Lung (tissue), 12 donors: ENCODE measurements around the gene UBE2O. TPM values are rescaled to one million over a fixed set of nuclear protein-coding genes. Genes with fewer than 3 reads are reported as not detected.

Experiments
- ATAC-seq: fragments of 200-7000 bp; cut with Tn5 transposase; one replicate; pipeline ENCODE4 v1.9.1; 2020; ENCODE audit warnings: moderate number of reproducible peaks; ENCODE audit not compliant: insufficient read depth, low FRiP score
- DNase-seq, 3 donors: peaks; one replicate each; pipeline ENCODE4 v3.0.0-alpha.2; 2013 to 2017
- H3K27ac ChIP-seq, 2 donors: one replicate each; pipeline ENCODE4 v1.5.1; 2013; ENCODE audit warnings: mild to moderate bottlenecking in 2 of 2, moderate library complexity in 2 of 2, control low read depth in 1 of 2, inconsistent platforms in 1 of 2, low read depth in 1 of 2, low read length in 1 of 2
- H3K27me3 ChIP-seq, 3 donors: one replicate each; pipeline ENCODE4 v1.5.1; 2013; ENCODE audit warnings: low read length in 2 of 3; ENCODE audit not compliant: control insufficient read depth in 3 of 3, insufficient read depth in 3 of 3
- H3K36me3 ChIP-seq, 4 donors: one replicate each; pipeline ENCODE4 v1.5.1; 2013; ENCODE audit warnings: low read length in 4 of 4, mild to moderate bottlenecking in 1 of 4, moderate library complexity in 1 of 4; ENCODE audit not compliant: control insufficient read depth in 4 of 4, insufficient read depth in 4 of 4
- H3K4me1 ChIP-seq, 5 donors: one replicate each; pipeline ENCODE4 v1.5.1; 2013; ENCODE audit warnings: low read length in 5 of 5, mild to moderate bottlenecking in 2 of 5, moderate library complexity in 1 of 5; ENCODE audit not compliant: control insufficient read depth in 5 of 5, insufficient read depth in 5 of 5
- H3K4me3 ChIP-seq: one replicate; pipeline ENCODE4 v1.5.1; 2013; ENCODE audit warnings: mild to moderate bottlenecking, control low read depth, moderate library complexity
- H3K9ac ChIP-seq, 2 donors: one replicate each; pipeline ENCODE4 v1.5.1; 2013; ENCODE audit warnings: low read length in 2 of 2, control low read depth in 1 of 2; ENCODE audit not compliant: insufficient read depth in 1 of 2
- H3K9me3 ChIP-seq, 4 donors: one replicate each; pipeline ENCODE4 v1.5.1; 2013; ENCODE audit warnings: low read length in 3 of 4, mild to moderate bottlenecking in 1 of 4, moderate library complexity in 1 of 4; ENCODE audit not compliant: control insufficient read depth in 4 of 4, insufficient read depth in 3 of 4
- WGBS, 2 donors: extraction: QIAGEN DNeasy Blood & Tissue Kit; methylation state at CpG; one replicate each; pipeline ENCODE4 v1.1.7; 2013; 5-methylcytosine and 5-hydroxymethylcytosine counted together
- polyA plus RNA-seq, 2 donors: library from polyadenylated mRNA; stranded (reverse); fragments of 200-250 nt; gene quantifications; one replicate each; pipeline ENCODE4 v1.2.1, GENCODE V29; 2013
- total RNA-seq, 2 donors: library from RNA; depleted of rRNA in 1 of 2; stranded (reverse); fragments of >200 nt in 1 of 2; gene quantifications; one replicate each; pipeline ENCODE4 v1.2.1, GENCODE V29; 2014 to 2021
- TF ChIP-seq, protein P1 (sequence below): IDR thresholded peaks from 2 replicates; pipeline ENCODE4 v1.5.1; 2012; ENCODE audit warnings: mild to moderate bottlenecking; ENCODE audit errors: control extremely low read depth, extremely low read depth
- donor health status: control.
- donor health status: control.
- donor health status: Bipolar disorder and iron deficiency.
- donor health status: healthy.
- donor health status: DM: yes; HTN: yes; CAD: no.

The UBE2O gene
- total and polyA plus RNA-seq, 4 donors: 10.8 to 24.6 (median 17.7) TPM

DNA sequence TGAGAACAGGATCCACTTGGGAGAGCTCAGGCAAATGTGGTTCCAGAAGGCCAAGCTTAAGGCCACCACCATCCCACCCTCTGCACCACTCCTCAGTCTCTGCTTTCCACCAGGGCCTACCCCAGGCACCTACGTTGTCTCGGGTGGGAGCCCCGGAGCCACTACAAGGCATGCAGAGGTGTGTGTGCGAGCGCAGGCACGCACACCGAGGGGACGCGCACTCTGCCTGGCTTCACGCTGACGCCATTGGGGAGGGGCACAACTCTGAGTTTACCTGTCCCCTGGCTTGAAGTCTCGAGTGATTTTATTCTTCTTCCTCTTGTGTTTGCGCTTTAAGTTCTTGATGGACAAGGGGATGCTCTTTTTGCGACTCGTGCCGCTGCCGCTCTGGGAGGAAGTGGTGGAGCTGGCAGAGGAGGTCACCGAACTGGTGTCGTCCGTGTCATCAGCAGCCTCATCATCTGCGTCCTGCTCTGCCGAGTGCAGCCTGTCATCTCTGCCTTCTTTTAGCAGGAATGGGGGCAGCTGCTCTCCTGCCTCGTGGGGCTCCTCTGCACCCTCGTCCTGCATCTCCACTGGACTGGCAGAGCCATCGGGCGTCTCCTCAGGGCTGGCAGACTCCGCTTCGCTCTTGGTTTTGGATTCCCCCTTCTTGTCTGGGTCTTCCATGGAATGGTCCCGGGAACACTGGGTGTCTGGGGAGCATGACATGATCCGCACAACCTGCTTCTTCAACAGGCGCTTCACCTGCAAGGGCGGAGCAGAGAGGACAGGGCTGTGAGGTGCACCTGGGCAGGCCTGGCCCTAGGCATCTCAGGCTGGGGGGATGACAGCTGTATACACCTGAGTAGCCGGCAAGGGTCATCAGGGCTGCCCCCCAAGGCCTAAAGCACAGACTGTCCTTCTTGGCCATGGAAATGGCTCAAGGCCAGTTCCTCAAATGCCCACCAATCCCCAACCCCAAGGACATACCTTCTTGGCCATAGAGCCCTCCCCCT is 53.5 kb downstream of the UBE2O start:
- ATAC-seq: no peak
- no peak overlapping the region for H3K9ac ChIP-seq
- TF ChIP-seq, protein P1, sequence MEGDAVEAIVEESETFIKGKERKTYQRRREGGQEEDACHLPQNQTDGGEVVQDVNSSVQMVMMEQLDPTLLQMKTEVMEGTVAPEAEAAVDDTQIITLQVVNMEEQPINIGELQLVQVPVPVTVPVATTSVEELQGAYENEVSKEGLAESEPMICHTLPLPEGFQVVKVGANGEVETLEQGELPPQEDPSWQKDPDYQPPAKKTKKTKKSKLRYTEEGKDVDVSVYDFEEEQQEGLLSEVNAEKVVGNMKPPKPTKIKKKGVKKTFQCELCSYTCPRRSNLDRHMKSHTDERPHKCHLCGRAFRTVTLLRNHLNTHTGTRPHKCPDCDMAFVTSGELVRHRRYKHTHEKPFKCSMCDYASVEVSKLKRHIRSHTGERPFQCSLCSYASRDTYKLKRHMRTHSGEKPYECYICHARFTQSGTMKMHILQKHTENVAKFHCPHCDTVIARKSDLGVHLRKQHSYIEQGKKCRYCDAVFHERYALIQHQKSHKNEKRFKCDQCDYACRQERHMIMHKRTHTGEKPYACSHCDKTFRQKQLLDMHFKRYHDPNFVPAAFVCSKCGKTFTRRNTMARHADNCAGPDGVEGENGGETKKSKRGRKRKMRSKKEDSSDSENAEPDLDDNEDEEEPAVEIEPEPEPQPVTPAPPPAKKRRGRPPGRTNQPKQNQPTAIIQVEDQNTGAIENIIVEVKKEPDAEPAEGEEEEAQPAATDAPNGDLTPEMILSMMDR: no peak
- WGBS, 2 donors: 92 to 95% methylated on average over 33 of the region's 33 CpGs
- H3K27ac ChIP-seq: no peak overlapping the region
- peaks cover 14 to 70% (median 45%) of the 10 kb centered on the region in 4 donors for H3K36me3 ChIP-seq
- H3K4me3 ChIP-seq: no peak overlapping the region
- H3K27me3 ChIP-seq: no peaks in the 10 kb centered on the region
- H3K4me1 ChIP-seq: peaks cover 0 to under 1% (median 0%) of the 10 kb centered on the region in 5 donors
- no peak for DNase-seq
- H3K9me3 ChIP-seq: no peaks in the 10 kb centered on the region

DNA sequence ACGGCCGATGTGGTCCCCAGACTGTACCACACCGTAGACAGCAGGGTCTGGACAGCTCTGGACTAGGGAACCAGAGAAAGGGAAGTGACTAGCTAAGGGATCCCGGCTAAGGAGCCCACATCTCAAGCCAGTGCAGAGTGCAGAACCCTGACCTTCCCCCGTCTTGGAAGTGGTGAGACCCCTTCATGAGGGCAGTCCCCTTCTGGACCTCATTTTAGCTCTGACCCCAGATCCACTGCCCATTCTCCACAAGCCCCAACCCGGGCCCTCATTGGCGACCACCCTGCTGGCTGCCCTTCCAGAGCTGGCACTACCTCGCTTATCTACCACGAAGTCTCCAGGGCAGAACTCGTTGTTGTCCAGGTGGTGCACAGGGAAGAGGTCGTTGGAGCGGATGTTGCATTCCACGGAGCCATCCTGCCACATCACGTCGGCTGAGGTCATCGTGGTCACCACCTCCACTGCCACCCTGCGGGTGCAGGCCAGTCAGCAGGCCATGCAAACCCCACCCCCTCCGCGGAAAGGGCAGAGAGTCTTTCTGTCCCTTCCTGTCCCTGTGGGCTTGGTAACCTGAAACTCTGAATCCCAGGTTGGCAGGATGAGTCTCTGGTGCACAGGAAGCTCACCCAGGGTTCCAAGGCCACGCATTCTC is 54.3 kb downstream of the UBE2O start:
- H3K4me3 ChIP-seq: no peak overlapping the region
- no peaks in the 10 kb centered on the region for H3K27me3 ChIP-seq
- WGBS, 2 donors: 83 to 86% methylated on average over 20 of the region's 20 CpGs
- no peaks in the 10 kb centered on the region for H3K9me3 ChIP-seq
- DNase-seq (no peak), ATAC-seq (no peak)
- H3K9ac ChIP-seq: no peak overlapping the region
- H3K36me3 ChIP-seq: peaks cover 19 to 70% (median 41%) of the 10 kb centered on the region in 4 donors
- H3K27ac ChIP-seq: no peak overlapping the region
- H3K4me1 ChIP-seq: no peaks in the 10 kb centered on the region
- TF ChIP-seq, protein P1: no peak

DNA sequence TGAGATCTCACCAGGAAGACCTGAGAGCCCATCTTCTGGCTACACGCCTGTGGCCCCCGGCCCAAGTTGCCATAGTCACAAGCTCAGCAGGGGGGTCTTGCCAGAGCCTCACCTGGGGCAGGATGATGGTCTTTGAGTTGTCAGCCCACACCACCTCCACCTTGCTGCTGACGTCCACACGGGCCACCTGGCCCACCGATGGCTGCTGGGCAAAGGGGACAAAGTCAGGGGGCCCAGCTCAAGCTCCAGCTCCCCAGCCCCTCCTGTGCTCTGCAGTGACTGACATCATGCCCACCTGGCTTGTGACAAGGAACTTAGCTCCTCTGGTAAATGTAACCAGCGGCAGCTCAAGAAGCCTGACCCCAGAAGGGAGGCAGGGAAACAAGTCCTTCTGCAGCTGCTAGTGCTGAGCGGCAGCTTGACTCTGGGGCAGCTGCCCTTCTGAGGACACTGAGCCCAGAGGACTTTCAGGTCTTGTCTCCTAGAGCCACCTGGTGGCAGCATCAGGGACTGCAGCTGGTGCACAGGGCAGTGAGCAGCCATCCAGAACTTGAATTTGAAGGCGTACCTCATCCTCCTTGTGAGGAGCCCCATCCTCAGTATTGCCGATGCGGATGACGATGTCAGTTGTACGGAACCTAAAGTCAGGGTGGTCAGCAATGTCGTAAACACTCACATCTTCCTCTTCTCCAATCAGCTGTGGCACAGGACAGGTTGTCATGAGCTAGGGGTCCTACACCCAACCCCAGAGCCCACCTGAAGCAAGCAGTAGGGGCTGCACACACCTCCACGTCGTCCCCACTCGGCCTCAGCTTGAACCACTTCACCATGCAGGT is 55.0 kb downstream of the UBE2O start:
- TF ChIP-seq, protein P1: peak; percentile 97
- 55 to 64% methylated on average over 16 of the region's 16 CpGs for WGBS, 2 donors
- DNase-seq (peak; percentile 90 to 91 (median 90)), ATAC-seq (peak; percentile 70)
- Histone ChIP-seq H3K9me3 (no peaks in the 10 kb centered on the region), H3K36me3 (peaks cover 20 to 71% (median 39%) of the 10 kb centered on the region in 4 donors), H3K27ac (no peak overlapping the region), H3K9ac (no peak overlapping the region), H3K27me3 (no peaks in the 10 kb centered on the region), H3K4me1 (no peaks in the 10 kb centered on the region), H3K4me3 (no peak overlapping the region)
